GM21786 (cell line): ENCODE results near the gene MEI1.
A peak's percentile ranks its signal among the peaks of the same experiment; 100 is the strongest.
"Not testable (repeated sequence)": the region's sequence is repeated elsewhere in the genome, so short reads cannot be mapped to it uniquely, and the experiment has no call there.

Experiments
- ATAC-seq: cut with Tn5 transposase; IDR thresholded peaks from one replicate; pipeline ENCODE4 v1.9.1; 2021; ENCODE audit not compliant: unreplicated experiment

Gene MEI1

DNA sequence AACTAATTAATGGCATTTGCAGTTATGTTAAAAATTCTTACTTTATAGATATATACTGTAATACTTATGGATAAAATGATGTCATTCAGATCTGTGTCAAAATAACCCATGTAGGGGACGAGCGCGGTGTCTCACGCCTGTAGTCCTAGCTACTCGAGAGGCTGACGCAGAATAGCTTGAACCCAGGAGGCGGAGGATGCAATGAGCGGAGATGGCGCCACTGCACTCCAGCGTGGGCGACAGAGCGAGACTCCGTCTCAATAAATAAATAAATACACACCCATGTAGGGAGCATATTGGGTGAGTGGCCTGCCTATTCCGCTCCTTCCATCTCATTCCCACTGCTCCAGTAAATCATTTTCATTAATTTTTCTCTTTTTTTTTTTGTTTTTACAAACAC lies 17.7 kb upstream of the MEI1 start:
- ATAC-seq: no peak

DNA sequence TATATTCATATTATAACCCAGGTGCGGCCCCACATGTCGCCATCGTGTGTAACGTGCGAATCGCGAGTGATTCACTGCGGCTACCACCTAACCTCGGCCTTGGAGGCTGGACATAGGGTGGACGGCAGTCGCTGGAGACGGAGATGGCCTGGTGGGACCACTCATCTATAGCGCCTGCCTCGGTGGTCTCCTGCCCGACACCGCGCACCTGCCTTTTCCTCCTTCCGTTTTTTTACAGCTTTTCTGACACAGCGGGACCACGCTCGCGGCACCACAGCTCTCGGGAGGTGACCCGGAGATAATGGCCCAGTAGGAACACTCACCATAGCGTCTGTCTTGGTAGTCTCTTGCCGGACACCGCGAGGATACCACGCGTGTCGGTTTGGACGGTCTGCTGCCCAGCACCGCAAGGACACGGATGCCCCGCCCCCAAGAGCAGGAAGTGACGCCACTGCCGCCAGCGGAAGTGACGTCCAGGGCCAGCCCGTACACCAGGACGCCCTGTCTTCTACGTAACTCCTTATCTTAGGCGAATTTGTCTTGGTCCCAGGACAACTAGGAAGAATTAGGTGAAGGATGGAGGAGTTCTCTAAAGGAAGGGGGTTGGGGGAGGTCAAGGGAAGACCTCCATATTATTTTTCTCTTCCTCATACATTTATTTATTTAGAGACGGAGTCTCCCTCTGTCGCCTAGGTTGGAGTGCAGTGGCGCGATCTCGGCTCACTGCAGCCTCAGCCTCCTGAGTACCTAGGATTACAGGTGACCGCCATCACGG lies 17.1 kb upstream of the MEI1 start:
- no peak for ATAC-seq

DNA sequence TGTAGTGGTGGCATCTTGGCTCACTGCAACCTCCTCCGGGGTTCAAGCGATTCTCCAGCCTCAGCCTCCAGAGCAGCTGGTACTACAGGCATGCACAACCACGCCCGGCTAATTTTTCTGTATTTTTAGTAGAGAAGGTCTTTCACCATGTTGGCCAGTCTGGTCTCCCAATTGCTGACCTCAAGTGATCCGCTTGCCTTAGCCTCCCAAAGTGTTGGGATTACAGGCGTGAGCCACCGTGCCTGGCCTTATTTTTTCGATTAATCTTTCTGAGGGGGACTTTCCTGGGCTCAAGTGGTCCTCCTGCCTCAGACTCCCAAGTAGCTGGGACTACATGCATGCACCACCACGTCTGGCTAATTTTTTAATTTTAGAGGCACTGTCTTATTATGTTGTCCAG lies 16.3 kb upstream of the MEI1 start:
- no peak for ATAC-seq

DNA sequence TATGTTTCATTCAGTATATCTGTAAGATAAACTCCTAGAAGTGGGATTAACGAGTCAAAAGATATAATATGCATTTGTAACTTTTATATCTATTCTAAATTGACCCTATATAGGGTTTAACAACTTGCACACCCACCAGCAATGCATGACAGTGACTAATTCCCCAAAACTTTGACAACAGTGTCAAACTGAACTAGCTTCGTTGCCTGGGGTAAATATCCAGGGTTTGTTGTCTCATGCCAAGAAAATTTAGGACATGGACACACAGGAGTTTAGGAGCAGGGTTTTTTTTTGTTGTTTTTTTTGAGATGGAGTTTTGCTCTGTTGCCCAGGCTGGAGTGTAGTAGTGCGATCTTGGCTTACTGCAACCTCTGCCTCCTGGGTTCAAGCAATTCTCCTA lies 15.7 kb upstream of the MEI1 start:
- no peak for ATAC-seq

DNA sequence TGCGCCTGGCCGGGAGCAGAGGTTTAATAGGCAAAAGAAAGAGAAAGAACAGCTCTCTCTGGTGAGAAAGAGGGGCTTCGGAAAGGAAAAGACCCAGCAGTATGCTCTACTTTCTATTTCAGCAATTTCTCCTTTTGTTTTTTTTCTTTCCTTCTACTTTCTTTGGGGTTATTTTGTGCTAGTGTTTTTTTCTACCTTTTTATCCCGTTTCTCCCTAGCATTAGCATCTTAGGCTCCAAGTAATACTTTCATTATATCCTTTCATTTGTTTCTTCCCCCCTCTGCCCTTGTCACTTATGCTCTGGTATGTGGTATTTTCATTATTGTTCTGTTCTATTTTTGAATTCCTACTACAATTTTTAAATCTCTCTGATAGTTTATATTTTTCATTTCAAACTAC lies 15.1 kb upstream of the MEI1 start:
- ATAC-seq: no peak

DNA sequence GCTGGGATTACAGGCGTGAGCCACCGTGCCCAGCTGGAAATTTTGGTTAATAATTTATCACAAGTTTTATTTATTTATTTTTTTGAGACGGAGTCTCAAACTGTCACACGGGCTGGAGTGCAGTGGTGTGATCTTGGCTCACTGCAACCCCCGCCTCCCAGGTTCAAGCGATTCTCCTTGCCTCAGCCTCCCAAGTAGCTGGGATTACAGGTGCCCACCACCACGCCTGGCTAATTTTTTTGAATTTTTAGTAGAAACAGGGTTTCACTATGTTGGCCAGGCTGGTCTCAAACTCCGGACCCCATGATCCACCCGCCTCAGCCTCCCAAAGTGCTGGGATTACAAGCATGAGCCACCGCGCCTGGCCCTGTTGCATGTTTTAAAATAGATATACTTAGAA lies 12.4 kb upstream of the MEI1 start:
- ATAC-seq: not testable (repeated sequence)

DNA sequence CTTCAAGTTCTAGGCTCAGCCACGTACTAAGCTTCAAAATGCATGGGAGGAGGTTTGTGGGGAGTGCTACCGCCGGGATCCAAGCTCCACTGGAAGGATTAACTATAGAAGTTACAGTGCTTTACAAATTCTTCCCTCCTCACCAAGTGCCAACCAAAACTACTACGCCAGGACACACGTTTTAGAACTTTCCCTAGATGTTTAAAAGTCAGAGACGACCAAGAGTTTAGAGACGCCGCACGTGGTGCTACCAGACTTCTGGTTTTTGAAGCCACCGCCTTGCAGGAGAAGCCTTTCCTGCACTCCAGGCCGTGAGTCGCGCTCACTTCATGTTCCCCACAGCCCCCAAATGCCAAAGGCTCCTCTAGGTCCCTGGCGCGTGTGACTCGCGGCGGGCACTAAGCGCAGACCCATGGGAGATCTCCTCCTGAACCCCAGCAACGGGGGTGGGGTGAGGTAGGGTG lies 11.4 kb upstream of the MEI1 start:
- ATAC-seq: no peak

DNA sequence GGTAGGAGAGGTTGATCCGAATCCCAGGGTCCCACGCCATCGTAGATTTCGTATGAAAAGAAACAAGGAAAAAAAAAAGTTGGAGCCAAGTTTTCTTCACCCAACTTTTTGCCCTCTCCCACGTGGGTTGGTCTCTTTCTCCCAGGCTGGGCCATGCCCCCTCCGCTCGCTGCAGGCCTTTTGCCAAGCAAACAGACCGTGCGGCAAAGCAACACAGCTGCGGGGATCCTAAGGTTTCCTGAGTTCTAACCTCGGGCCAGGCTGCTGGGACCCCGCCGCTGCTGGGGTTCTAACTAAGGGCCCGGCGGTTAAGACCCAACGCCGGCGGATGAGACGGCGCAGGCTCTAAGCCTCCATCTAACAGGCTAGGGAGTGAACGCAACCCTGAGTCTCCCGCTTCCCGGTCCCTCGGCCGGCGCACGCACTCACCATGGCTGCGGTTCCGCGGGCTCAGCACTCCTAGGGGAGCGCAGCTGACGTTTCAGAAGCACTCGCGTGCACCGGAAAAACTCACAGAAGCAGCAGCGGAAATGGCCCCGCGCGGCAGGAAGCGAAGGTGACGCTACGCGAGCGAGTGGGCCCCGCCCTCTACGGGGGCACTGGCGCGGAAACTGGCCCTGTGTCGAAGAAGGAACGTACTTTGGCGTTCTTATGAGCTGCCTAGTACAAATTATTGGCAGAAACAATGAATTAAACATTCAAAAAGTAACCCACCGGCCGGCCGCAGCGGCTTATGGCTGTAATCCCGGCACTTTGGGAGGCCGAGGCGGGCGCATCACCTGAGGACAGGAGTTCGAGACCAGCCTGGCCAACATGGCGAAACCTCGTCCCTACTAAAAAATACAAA lies 10.7 kb upstream of the MEI1 start, which contains the start of gene SNU13:
TSS of gene SNU13 (minus strand) at position 503 of the 847 bp plus-strand sequence. CDS start at position 432, 71 bp downstream.
- ATAC-seq: peak; percentile 85

DNA sequence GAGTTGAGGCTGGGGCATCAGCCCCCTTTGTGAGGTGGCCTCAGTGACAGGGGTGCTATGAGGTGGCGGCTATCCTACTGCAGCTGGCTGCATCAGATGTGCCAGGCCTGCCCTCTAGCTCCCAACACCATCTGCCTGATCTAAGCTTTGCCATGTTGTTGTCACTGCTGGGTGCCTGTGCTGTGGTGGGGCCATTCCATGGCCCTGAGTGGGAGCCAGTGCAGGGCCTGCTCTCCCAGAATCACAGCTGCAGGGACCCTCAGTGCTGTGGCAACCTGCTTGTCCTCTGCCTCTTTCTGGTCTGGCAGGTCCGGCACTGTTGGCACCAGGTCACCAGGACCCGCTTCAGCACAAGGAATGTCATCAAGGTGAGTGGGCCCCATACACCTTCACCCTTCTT lies 8.8 kb upstream of the MEI1 start:
- no peak for ATAC-seq

DNA sequence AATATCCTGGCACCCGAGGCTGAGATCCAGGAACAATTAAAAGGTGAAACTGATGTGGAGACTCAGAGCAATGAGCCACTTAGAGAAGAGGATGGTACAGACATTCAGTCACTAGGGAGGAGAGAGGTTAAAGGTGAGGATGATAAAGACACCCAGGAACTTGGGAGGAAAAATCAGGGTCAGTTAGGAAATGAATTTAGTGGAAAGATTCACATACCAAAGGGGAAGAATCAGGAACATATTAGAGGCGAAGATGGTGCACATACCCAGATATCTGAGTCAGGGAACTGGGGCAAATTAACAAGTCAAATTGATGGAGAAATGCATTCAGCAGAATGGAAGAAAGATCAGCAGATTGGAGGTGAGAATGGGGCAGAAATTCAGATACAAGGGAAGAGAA lies 4.1 kb upstream of the MEI1 start:
- no peak for ATAC-seq

DNA sequence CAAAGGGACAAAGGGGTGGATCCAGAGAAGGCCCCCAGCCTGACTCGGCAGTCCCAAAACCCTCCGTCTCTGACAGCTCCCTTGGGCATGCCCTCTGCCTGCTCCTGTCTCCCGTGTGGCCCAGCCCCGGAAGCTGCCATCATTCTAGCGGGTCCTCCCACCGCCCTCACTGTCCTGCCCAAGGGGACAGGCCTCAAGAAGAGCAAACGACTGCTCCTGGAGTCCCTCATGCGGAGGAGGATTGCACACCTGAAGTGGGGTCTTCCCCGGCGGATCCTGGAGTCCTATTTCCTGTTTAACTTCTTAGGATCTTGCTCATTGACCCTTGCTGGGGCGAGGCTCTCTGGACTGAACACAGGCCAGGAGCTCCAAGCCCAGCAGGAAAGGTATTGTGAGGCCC lies 2.6 kb upstream of the MEI1 start:
- no peak for ATAC-seq

DNA sequence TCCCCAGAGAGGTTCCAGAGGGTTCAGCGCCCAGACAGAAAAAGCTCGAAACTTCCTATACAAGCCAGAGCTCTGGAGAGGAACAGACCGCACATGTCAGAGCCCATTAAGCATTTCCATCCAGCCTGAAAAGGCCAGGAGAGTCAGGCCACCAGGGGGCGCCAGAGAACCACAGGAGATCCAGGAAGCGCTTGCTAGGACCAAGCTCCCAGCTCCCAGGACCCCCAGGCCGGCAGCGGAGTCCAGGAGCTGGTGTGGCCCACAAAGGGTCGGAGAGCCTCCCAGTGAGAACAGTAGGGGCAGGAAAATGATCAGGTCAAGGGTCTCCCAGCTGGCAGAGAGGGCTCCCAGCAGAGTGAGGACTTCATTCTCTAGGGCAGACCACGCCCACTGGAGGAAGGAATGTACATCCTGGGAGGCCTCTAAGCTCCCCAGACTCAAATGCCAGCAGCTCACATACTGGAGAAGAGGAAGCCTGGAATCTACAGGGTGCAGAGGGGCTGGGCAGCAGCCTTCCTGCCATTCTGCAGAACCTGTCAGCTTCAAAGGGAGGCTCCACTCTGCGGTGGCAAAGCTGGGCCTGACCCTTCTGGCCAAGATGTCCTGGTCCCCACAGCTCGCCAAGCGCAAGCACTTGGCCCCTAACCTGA lies 2.1 kb upstream of the MEI1 start:
- no peak for ATAC-seq

DNA sequence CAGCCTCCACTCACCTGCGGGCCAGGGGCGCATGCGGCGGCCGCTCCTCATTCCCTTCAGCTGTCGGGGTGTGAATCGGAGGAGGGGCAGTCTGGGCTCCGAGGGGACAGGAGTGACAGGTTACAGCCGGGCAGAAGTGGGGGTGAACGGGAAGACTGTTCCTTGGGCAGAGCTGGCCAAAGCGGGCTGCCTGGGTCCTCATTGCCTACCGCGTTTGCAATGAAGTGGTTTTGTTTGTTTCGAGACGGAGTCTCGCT lies 733 bp downstream of the MEI1 start:
- ATAC-seq: no peak

DNA sequence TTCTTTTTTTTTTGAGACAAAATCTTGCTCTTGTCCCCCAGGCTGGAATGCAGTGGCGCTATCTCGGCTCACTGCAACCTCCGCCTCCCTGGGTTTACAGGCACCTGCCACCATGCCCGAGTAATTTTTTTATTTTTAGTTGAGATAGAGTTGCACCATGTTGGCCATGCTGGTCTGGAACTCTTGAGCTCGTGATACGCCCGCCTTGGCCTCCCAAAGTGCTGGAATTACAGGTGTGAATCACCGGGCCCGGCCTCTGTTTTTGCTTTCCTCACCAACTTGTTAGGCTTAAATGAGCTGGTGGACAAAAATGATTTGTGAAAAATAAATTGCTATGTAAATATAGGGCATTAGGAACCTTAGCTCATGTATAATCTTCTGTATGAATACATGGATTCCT lies 3.5 kb downstream of the MEI1 start:
- no peak for ATAC-seq

DNA sequence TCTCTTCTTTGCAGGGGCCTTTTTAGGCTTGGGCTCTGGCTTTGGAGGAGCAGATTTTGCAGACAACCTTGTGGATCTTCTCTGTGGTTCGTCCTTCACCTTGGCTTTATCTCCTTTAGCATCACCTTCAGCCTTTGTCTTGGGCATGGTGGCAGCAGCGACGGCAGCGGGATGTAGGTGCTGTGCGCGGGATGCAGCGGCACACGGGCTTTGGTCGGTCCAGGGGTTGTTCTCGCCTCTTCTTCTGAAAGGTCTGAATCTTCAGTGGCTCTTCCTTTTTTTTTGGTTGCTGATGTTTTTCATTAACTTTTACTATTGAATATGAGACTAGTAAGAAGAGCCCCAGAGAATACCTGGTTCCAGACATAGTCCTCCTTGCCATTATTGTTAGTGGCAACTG lies 10.0 kb downstream of the MEI1 start:
- ATAC-seq: no peak

DNA sequence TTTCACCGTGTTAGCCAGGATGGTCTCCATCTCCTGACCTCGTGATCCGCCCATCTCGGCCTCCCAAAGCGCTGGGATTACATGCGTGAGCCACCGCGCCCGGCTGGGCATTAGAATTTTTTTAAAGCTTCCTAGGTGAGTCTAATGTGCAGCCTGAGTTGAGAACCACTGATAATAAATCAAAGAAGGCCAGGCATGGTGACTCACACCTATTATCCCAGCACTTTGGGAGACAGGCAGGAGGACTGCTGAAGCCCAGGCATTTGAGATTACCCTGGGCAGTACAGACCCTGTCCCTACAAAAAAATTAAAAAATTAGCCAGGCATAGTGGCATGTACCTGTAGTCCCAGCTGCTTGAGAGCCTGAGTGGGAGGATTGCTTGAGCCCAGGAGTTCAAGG lies 13.7 kb downstream of the MEI1 start:
- no peak for ATAC-seq

DNA sequence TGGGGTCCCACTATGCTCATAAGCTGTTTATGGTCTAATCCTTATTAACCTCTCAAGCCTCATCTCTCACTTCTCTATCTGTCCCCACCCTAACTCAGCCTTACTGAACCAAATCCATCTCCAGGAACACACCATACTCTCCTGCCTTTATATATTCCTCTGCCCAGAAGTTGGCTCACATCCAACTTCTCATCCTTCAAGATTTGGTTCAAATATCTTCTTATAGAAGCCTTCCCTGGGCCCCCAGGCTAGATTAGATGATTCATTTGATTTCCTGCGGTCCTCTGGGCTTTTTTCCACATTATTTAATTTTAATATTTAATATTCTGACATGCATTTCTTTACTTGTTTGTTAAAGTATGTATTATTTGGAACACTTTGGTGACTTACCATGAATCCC lies 23.2 kb downstream of the MEI1 start:
- ATAC-seq: no peak

DNA sequence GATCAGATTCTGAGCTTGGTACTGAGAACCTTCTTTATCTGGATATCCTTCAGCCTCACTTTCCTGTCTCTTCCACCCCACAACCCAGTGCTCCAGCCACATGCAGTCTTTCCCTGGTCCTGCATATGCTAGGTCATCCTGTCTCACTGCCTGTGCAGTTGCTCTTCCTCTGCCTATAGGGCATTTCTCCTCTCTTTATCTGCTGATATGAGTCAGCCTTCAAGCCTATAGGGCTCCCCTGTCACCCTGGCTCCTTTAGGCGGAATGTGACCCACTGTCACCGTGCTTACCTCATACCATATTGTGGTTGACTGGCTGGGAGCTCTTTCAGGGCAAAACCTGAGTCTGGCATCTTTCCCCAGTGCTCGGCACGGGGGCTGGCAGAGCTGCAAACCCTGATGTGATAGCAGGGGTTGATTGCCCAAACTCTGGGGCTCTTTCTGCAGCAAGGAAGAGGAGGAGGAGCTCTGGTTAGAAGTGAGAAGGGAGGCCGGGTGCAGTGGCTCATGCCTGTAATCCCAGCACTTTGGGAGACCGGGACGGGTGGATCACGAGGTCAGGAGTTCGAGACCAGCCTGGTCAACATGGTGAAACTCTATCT lies 26.3 kb downstream of the MEI1 start:
- no peak for ATAC-seq

DNA sequence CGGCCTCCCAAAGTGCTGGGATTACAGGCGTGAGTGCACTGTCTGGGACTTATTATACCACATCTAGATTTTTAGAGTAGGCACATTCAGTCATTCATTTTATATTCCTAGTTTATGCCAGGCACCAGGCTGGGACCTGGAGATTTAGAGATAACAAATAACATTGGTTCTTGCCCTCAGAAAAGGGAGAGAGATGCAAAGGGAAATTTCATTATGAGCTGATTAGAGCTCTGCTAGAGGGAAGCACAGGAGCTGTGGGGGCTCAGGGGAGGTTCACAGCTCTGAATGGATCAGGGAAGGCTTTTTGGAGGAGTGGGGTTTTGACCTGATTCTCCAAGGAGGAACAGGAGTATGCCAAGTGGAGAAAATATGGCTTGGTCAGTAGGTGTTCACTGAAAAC lies 32.3 kb downstream of the MEI1 start:
- ATAC-seq: no peak

DNA sequence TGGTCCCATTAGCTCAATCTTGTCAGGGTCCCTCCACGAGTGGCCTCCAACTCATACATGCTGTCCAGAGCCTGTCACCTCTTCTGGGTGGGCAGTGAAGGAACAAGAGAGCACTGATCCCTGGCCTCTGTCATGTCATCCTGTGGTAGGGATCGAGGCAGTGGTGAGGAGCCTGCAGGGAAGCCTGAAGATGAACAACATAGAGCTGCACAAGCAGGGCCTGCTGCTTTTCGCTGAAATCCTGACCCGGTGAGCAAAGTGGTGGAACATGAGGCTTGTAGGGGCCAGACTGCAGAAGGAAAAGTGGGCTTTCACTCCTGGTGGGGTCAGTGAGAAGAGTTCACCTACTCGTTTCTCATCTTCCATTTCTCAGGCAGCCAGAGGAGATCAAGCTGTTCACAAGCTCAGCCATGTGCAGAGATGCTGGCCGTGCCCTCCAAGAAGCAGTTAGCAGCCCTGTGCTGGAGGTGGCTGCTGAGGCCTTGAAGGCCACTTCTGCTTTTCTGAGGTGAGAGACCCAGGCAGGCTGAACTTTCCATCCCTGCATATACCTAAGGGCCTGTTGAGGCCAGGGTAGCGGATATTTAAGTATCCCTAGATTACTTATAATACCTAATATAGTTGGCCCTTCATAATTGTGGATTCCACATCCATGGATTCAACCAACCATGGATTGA lies 32.9 kb downstream of the MEI1 start:
- ATAC-seq: no peak

DNA sequence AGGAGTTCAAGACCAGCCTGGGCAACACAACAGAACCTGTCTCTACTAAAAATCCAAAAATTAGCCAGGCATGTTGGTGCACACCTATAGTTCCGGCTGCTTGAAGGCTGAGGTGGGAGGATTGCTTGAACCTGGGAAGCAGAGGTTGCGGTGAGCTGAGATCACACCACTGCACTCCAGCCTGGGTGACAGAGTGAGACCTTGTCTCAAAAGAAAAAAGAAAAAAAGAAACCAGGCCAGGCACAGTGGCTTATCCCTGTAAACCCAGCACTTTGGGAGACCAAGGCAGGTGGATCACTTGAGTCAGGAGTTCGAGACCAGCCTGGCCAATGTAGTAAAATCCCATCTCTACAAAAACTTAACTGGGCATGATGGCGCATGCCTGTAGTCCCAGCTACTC lies 33.9 kb downstream of the MEI1 start:
- ATAC-seq: not testable (repeated sequence)
